ENCODE results near the gene RPTOR. TPM values are rescaled to one million over a fixed set of nuclear protein-coding genes. Genes with fewer than 3 reads are reported as not detected.

Gene RPTOR
- total RNA-seq, 1 experiment from 2014 or later = 27.0 TPM

DNA sequence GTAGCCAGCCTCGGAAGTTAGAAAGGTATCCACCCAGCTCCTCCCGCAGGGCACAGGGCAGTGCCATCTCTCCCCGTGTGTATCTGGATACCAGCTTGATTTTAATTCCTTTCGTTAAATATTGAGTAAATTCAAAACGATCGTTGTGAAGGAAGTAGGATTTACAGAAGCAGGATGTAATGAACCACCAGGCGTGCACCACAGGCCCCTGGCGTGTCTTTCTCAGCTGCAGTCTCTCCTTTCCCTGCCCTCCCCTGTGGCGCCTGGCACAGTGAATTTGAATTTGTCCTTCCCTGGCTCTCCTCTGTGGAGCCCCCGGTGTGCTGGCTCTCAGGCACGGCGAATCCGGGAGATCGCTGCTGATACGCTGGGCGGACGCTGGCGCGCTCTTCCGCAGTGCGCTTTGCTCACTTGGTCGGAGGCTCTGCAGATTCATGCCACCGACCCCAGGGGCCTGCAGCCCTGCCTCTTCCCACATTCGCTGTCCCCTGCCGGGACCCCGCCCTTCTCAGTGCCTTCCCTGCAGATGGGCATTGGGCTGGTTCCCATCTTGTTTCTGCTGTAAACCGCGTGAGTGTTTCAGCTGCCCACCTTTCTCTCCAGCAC is 164.6 kb downstream of the RPTOR start:
- H3K4me3 ChIP-seq = no peak overlapping the region
- H3K36me3 ChIP-seq = peaks cover 14% of the 10 kb centered on the region
- H3K27ac ChIP-seq = no peak overlapping the region
- no peaks in the 10 kb centered on the region for H3K27me3 ChIP-seq (replicated peaks)
- no peaks in the 10 kb centered on the region for H3K9me3 ChIP-seq (replicated peaks)
- DNase-seq (ENCODE audit: low read depth in 1 of 2, low spot score in 2 of 2) = no peak
- H3K4me1 ChIP-seq (replicated peaks) = peaks cover 67% of the 10 kb centered on the region

GRCh38 chr17:80710714-80711302 is 166.2 kb downstream of the RPTOR start:
- peak overlapping the region; percentile 21 for H3K27ac ChIP-seq
- H3K4me1 ChIP-seq (replicated peaks) = peaks cover 52% of the 10 kb centered on the region
- no peaks in the 10 kb centered on the region for H3K9me3 ChIP-seq (replicated peaks)
- DNase-seq (ENCODE audit: low read depth in 1 of 2, low spot score in 2 of 2) = peak in 1 of 2 experiments; percentile 75
- H3K4me3 ChIP-seq = no peak overlapping the region
- H3K27me3 ChIP-seq (replicated peaks) = no peaks in the 10 kb centered on the region
- peaks cover 14% of the 10 kb centered on the region for H3K36me3 ChIP-seq

- Histone ChIP-seq H3K9me3 (replicated peaks) (0 out of 2 replicates have a peak, but pooled peaks cover 3% of the 10 kb centered on the region), H3K27me3 (replicated peaks) (no peaks in the 10 kb centered on the region)
Measured at GRCh38 chr17:80712089-80712488, 167.5 kb downstream of the RPTOR start.

GRCh38 chr17:80712606-80713005 is 168.0 kb downstream of the RPTOR start:
- Histone ChIP-seq H3K4me1 (replicated peaks) (peaks cover 52% of the 10 kb centered on the region), H3K27ac (no peak overlapping the region), H3K36me3 (peaks cover 14% of the 10 kb centered on the region), H3K9me3 (replicated peaks) (0 out of 2 replicates have a peak, but pooled peaks cover 4% of the 10 kb centered on the region), H3K4me3 (no peak overlapping the region), H3K27me3 (replicated peaks) (no peaks in the 10 kb centered on the region)
- DNase-seq (ENCODE audit: low read depth in 1 of 2, low spot score in 2 of 2) = no peak

More at GRCh38 chr17:80712089-80712488, 167.5 kb downstream of the RPTOR start:
- Histone ChIP-seq H3K36me3 (peaks cover 14% of the 10 kb centered on the region), H3K4me3 (no peak overlapping the region), H3K27ac (no peak overlapping the region), H3K4me1 (replicated peaks) (peaks cover 52% of the 10 kb centered on the region)
- no peak for DNase-seq (ENCODE audit: low read depth in 1 of 2, low spot score in 2 of 2)

GRCh38 chr17:80716986-80717719 is 172.5 kb downstream of the RPTOR start:
- Histone ChIP-seq H3K4me3 (no peak overlapping the region), H3K9me3 (replicated peaks) (0 out of 2 replicates have a peak, but pooled peaks cover 4% of the 10 kb centered on the region), H3K27me3 (replicated peaks) (no peaks in the 10 kb centered on the region), H3K4me1 (replicated peaks) (peaks cover 48% of the 10 kb centered on the region), H3K27ac (peak overlapping the region; percentile 21), H3K36me3 (peaks cover 4% of the 10 kb centered on the region; the same call in 1 of the 2 replicates)
- DNase-seq (ENCODE audit: low read depth in 1 of 2, low spot score in 2 of 2) = peak; percentile 18 to 25

DNA sequence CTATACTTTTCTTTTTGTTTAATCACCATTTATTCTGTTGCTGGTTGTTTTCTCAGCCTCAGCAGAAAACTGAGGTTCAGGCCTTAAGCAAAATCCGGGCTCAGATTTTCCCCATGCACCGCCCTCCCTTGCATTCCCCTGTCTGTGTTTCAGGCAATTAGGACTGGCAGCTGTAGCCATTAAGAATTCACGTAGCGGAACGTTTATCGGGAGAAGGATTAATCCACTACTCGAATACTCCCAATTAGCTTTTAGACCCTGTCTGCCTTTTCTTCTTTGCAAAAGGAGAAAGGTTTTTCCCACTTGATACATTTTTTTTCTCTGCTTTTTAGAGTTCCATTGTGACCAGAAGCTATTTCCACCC is 173.1 kb downstream of the RPTOR start:
- Histone ChIP-seq H3K4me3 (no peak overlapping the region), H3K4me1 (replicated peaks) (peaks cover 43% of the 10 kb centered on the region), H3K9me3 (replicated peaks) (0 out of 2 replicates have a peak, but pooled peaks cover 4% of the 10 kb centered on the region), H3K27me3 (replicated peaks) (no peaks in the 10 kb centered on the region), H3K36me3 (peaks cover 4% of the 10 kb centered on the region; the same call in 1 of the 2 replicates), H3K27ac (no peak overlapping the region)
- no peak for DNase-seq (ENCODE audit: low read depth in 1 of 2, low spot score in 2 of 2)

DNA sequence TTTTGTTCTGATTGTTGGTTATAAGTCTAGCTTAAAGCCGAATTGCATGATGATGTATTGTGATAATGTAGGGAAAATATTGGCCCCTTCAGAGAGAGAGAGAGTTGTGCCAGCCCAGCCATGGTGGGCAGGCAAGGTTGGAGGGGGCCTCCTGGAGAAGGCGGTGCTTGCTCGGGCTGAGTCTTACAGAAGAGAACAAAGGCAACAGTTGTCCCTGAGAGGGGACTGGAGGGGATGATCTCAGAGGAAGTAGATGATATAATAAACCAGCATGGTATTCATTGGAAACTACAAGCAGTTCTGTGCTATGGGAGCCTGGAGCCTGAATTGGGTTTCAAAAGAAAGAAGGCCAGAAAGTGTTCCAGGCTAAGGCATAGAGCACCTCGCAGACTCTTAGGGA is 173.8 kb downstream of the RPTOR start:
- Histone ChIP-seq H3K36me3 (peaks cover 4% of the 10 kb centered on the region; the same call in 1 of the 2 replicates), H3K4me3 (no peak overlapping the region), H3K4me1 (replicated peaks) (peaks cover 45% of the 10 kb centered on the region), H3K9me3 (replicated peaks) (0 out of 2 replicates have a peak, but pooled peaks cover 4% of the 10 kb centered on the region), H3K27me3 (replicated peaks) (no peaks in the 10 kb centered on the region), H3K27ac (no peak overlapping the region; the same call in 1 of the 2 replicates)
- DNase-seq (ENCODE audit: low read depth in 1 of 2, low spot score in 2 of 2) = peak; percentile 26 to 43

GRCh38 chr17:80719449-80719848 is 174.8 kb downstream of the RPTOR start:
- Histone ChIP-seq H3K9me3 (replicated peaks) (0 out of 2 replicates have a peak, but pooled peaks cover 4% of the 10 kb centered on the region), H3K27me3 (replicated peaks) (no peaks in the 10 kb centered on the region), H3K4me3 (no peak overlapping the region), H3K36me3 (peaks cover 4% of the 10 kb centered on the region; the same call in 1 of the 2 replicates), H3K4me1 (replicated peaks) (peaks cover 50% of the 10 kb centered on the region), H3K27ac (no peak overlapping the region)
- DNase-seq (ENCODE audit: low read depth in 1 of 2, low spot score in 2 of 2) = peak in 1 of 2 experiments; percentile 43

GRCh38 chr17:80720610-80721577 is 176.3 kb downstream of the RPTOR start:
- Histone ChIP-seq H3K4me1 (replicated peaks) (peaks cover 62% of the 10 kb centered on the region), H3K27me3 (replicated peaks) (no peaks in the 10 kb centered on the region), H3K9me3 (replicated peaks) (0 out of 2 replicates have a peak, but pooled peaks cover 4% of the 10 kb centered on the region), H3K4me3 (no peak overlapping the region), H3K36me3 (peaks cover 5% of the 10 kb centered on the region), H3K27ac (no peak overlapping the region)
- DNase-seq (ENCODE audit: low read depth in 1 of 2, low spot score in 2 of 2) = peak in 1 of 2 experiments; percentile 32

GRCh38 chr17:80722661-80723060 is 178.0 kb downstream of the RPTOR start:
- Histone ChIP-seq H3K4me1 (replicated peaks) (peaks cover 54% of the 10 kb centered on the region), H3K4me3 (no peak overlapping the region), H3K27ac (no peak overlapping the region), H3K9me3 (replicated peaks) (no peaks in the 10 kb centered on the region), H3K27me3 (replicated peaks) (no peaks in the 10 kb centered on the region), H3K36me3 (peaks cover 10% of the 10 kb centered on the region; the same call in 1 of the 2 replicates)
- peak in 1 of 2 experiments; percentile 16 for DNase-seq (ENCODE audit: low read depth in 1 of 2, low spot score in 2 of 2)

DNA sequence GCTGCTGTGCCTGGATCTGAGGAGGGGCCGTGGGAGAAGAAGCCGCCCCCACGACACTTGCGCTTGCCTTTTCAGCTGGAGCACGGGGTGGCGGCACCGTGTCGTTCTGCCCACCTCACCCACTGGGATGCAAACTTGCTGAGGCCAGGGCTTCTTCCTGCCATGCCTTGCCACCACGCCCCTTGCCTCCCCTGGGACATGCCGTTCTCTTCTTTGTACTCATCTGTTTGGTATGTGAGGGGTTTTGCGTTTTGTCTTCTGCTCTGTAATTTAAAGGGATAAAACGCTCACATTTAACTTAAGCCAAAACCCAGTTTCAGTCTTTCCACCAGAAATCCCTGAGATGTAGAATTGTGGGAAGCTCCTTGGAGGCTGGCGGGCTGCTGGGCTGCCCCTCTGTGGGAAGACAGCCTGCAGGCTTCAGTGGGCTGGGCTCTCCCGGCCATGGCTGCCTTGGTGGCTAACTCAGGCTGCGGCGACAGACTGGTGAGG is 180.2 kb downstream of the RPTOR start:
- Histone ChIP-seq H3K27me3 (replicated peaks) (no peaks in the 10 kb centered on the region), H3K27ac (peak overlapping the region; percentile 82), H3K36me3 (peaks cover 6% of the 10 kb centered on the region; the same call in 1 of the 2 replicates), H3K9me3 (replicated peaks) (no peaks in the 10 kb centered on the region), H3K4me1 (replicated peaks) (peaks cover 42% of the 10 kb centered on the region), H3K4me3 (peak overlapping the region; percentile 16)
- peak; percentile 95 to 97 for DNase-seq (ENCODE audit: low read depth in 1 of 2, low spot score in 2 of 2)

DNA sequence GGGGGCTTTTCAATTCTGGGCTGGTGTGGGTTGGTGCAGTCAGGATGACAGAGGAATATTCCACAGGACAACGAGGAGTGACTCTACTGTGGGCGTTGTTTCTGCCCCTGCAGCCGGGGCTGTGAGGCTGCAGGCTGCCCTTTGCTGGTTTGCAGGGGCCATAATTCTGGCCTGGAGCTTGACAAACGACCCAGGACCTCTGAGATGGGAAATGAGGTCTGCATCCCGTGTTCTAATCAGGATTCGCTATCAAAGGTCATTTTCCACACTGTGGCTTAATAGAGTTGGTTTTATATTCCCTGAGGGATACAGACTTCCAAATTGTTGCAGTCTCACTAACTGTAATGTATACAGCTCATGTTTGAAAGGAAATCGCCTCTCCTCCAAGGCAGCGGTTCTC is 180.9 kb downstream of the RPTOR start:
- no peaks in the 10 kb centered on the region for H3K27me3 ChIP-seq (replicated peaks)
- peak in 1 of 2 experiments; percentile 52 for DNase-seq (ENCODE audit: low read depth in 1 of 2, low spot score in 2 of 2)
- H3K4me3 ChIP-seq = no peak overlapping the region
- no peaks in the 10 kb centered on the region for H3K9me3 ChIP-seq (replicated peaks)
- peaks cover 6% of the 10 kb centered on the region; the same call in 1 of the 2 replicates for H3K36me3 ChIP-seq
- H3K4me1 ChIP-seq (replicated peaks) = peaks cover 36% of the 10 kb centered on the region
- H3K27ac ChIP-seq = peak overlapping the region; percentile 82

Measured in SJSA1 (cell line).